CD4-positive, alpha-beta T cell treated with Interleukin-6 for 4 hours (primary cell): ENCODE results near the gene DDX49.
"Not testable (repeated sequence)": the region's sequence is repeated elsewhere in the genome, so short reads cannot be mapped to it uniquely, and the experiment has no call there.

Source experiments
- DNase-seq: peaks from one replicate; pipeline ENCODE4 v3.0.0-alpha.2; 2020; ENCODE audit warnings: mixed read lengths

The DDX49 gene

GRCh38 chr19:18946335-18946734, 26.8 kb downstream of the DDX49 start:
- no peak for DNase-seq

- DNase-seq = no peak
Measured at GRCh38 chr19:18946918-18947317, 27.4 kb downstream of the DDX49 start.

GRCh38 chr19:18948075-18948975, 28.8 kb downstream of the DDX49 start:
- DNase-seq = no peak

GRCh38 chr19:18948976-18949356, 29.5 kb downstream of the DDX49 start:
- no peak for DNase-seq

- no peak for DNase-seq
Measured at GRCh38 chr19:18949858-18950257, 30.3 kb downstream of the DDX49 start.

- DNase-seq = no peak
Measured at GRCh38 chr19:18951721-18952281, 32.3 kb downstream of the DDX49 start.

- not testable (repeated sequence) for DNase-seq
Measured at GRCh38 chr19:18952364-18953003, 33.0 kb downstream of the DDX49 start.

GRCh38 chr19:18954094-18954493, 34.6 kb downstream of the DDX49 start:
- no peak for DNase-seq

- no peak for DNase-seq
Measured at GRCh38 chr19:18955042-18955441, 35.5 kb downstream of the DDX49 start.

GRCh38 chr19:18960370-18960769, 40.9 kb downstream of the DDX49 start:
- DNase-seq = no peak

GRCh38 chr19:18961767-18962620, 42.5 kb downstream of the DDX49 start:
- peak; percentile 33 for DNase-seq

GRCh38 chr19:18964121-18964520, 44.6 kb downstream of the DDX49 start:
- DNase-seq = no peak

GRCh38 chr19:18966307-18966706, 46.8 kb downstream of the DDX49 start:
- DNase-seq = no peak

- no peak for DNase-seq
Measured at GRCh38 chr19:18967358-18968146, 48.0 kb downstream of the DDX49 start.

- no peak for DNase-seq
Measured at GRCh38 chr19:18969931-18970659, 50.6 kb downstream of the DDX49 start.

- no peak for DNase-seq
Measured at GRCh38 chr19:18972301-18972811, 52.8 kb downstream of the DDX49 start.

GRCh38 chr19:18972851-18973250, 53.3 kb downstream of the DDX49 start:
- no peak for DNase-seq

GRCh38 chr19:18975011-18975410, 55.5 kb downstream of the DDX49 start:
- no peak for DNase-seq

GRCh38 chr19:18975869-18976268, 56.4 kb downstream of the DDX49 start:
- DNase-seq = no peak
